ENCODE results near the gene CDR2.
"Not testable (repeated sequence)": the region's sequence is repeated elsewhere in the genome, so short reads cannot be mapped to it uniquely, and the experiment has no call there.

CDR2 gene

GRCh38 chr16:22370038-22370820 lies 4.2 kb downstream of the CDR2 start:
- TF ChIP-seq CTCF (IDR thresholded peaks at IDR 0.05; ENCODE audit: control insufficient read depth, insufficient read depth, low read depth, low read length, missing control alignments), result no peak
- peak; percentile 47 for DNase-seq (ENCODE audit: low read depth)
- H3K4me3 ChIP-seq (ENCODE audit: control insufficient read depth, low read depth, low read length), result no peak overlapping the region

GRCh38 chr16:22369221-22369811 lies 5.1 kb downstream of the CDR2 start:
- TF ChIP-seq CTCF (IDR thresholded peaks at IDR 0.05; ENCODE audit: control insufficient read depth, insufficient read depth, low read depth, low read length, missing control alignments), result no peak
- H3K4me3 ChIP-seq (ENCODE audit: control insufficient read depth, low read depth, low read length), result no peak overlapping the region
- no peak for DNase-seq (ENCODE audit: low read depth)

GRCh38 chr16:22368200-22368826 lies 6.1 kb downstream of the CDR2 start:
- DNase-seq (ENCODE audit: low read depth), result not testable (repeated sequence)

GRCh38 chr16:22366889-22367288 lies 7.5 kb downstream of the CDR2 start:
- H3K4me3 ChIP-seq (ENCODE audit: control insufficient read depth, low read depth, low read length), result no peak overlapping the region
- no peak for DNase-seq (ENCODE audit: low read depth)
- no peak for TF ChIP-seq CTCF (IDR thresholded peaks at IDR 0.05; ENCODE audit: control insufficient read depth, insufficient read depth, low read depth, low read length, missing control alignments)

More at GRCh38 chr16:22368200-22368826, 6.1 kb downstream of the CDR2 start:
- H3K4me3 ChIP-seq (ENCODE audit: control insufficient read depth, low read depth, low read length), result not testable (repeated sequence)

GRCh38 chr16:22366371-22366770 lies 8.0 kb downstream of the CDR2 start:
- DNase-seq (ENCODE audit: low read depth), result no peak
- no peak for TF ChIP-seq CTCF (IDR thresholded peaks at IDR 0.05; ENCODE audit: control insufficient read depth, insufficient read depth, low read depth, low read length, missing control alignments)
- H3K4me3 ChIP-seq (ENCODE audit: control insufficient read depth, low read depth, low read length), result no peak overlapping the region

GRCh38 chr16:22364241-22364640 lies 10.2 kb downstream of the CDR2 start:
- no peak for DNase-seq (ENCODE audit: low read depth)
- H3K4me3 ChIP-seq (ENCODE audit: control insufficient read depth, low read depth, low read length), result no peak overlapping the region
- TF ChIP-seq CTCF (IDR thresholded peaks at IDR 0.05; ENCODE audit: control insufficient read depth, insufficient read depth, low read depth, low read length, missing control alignments), result no peak

Measured in AG09309 (cell line).